ENCODE data around the gene PWP2.

Gene PWP2

DNA sequence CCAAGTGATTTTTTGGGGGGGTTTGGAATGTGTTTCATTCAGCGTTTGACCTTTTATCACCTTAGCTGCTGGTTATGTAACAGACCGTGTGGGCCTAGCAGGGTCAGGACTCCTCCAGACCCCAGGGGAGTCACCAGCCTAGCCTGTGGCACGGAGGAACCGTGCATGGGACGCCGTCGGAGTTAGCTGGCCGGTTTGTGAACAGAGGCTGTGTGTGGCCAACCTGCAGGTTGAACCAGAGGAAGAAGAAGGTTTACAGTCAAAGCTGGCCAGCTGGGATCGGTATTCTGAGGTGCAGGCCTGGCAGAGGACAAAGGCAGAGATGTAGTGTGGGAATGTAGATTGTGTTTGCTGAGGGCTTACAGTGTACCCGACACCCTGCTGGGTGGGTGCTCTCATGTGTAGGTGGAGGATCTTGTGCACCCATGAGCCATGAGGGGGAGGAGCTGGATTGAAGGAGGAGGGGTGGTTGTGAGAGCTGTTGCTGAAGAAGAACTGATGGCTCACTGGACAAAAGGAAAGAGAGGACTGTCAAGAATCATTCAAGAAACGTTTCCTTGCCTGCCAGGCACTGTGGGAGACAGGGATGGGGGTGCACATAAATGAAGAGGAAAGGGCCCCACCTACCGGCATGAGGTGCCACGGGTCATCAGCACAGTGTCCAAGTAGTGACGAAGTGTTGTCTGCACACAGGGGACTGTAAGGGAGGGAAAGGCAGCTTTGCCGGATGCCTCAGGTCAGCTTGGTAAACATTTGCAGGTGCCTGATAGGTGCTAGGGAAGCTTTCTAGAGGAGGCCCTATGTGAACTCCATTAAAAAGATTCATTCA, 40.0 kb upstream of the PWP2 start:
- Histone ChIP-seq H3K27ac (ENCODE audit: low read depth in 2 of 2, low read length in 2 of 2) (no peak overlapping the region), H3K4me3 (ENCODE audit: low read length in 2 of 2) (no peak overlapping the region), H3K9me3 (ENCODE audit: control insufficient read depth in 2 of 2, low read length in 2 of 2) (no peaks in the 10 kb centered on the region), H3K36me3 (ENCODE audit: control insufficient read depth in 2 of 2, insufficient read depth in 2 of 2, low read length in 2 of 2) (peaks cover 35 to 53% of the 10 kb centered on the region in 2 donors), H3K4me1 (ENCODE audit: control insufficient read depth in 2 of 2, insufficient read depth in 2 of 2, low read length in 2 of 2) (peaks cover 0 to 5% of the 10 kb centered on the region in 2 donors), H3K9ac (ENCODE audit: low read depth in 1 of 2, low read length in 2 of 2) (no peak overlapping the region), H3K27me3 (ENCODE audit: control insufficient read depth in 2 of 2, insufficient read depth in 2 of 2, low read length in 2 of 2) (no peaks in the 10 kb centered on the region)

DNA sequence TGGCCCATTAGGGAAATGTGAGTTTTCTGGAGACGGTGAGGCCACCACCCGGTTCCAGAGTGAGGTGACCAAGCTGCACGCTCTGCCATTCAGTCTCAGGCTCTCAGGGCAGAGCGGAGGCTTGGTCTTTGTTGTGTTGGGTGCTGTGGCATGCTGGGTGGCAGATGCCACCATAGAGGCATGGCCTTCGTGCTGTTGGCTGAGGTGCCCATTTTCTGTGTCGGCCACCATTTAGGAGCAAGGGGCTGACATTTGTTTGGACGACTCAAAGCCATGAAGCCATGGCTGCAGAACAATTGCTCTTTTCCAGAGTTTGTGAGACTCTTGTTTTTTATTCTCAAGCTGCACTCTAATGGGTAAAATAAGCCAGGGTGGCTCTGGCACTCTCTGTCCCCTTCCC, 36.8 kb upstream of the PWP2 start:
- Histone ChIP-seq H3K9me3 (ENCODE audit: control insufficient read depth in 2 of 2, low read length in 2 of 2) (no peaks in the 10 kb centered on the region), H3K4me3 (ENCODE audit: low read length in 2 of 2) (no peak overlapping the region), H3K9ac (ENCODE audit: low read depth in 1 of 2, low read length in 2 of 2) (no peak overlapping the region), H3K27ac (ENCODE audit: low read depth in 2 of 2, low read length in 2 of 2) (no peak overlapping the region), H3K36me3 (ENCODE audit: control insufficient read depth in 2 of 2, insufficient read depth in 2 of 2, low read length in 2 of 2) (peaks cover 36 to 37% of the 10 kb centered on the region in 2 donors), H3K4me1 (ENCODE audit: control insufficient read depth in 2 of 2, insufficient read depth in 2 of 2, low read length in 2 of 2) (peaks cover 0 to 5% of the 10 kb centered on the region in 2 donors), H3K27me3 (ENCODE audit: control insufficient read depth in 2 of 2, insufficient read depth in 2 of 2, low read length in 2 of 2) (no peaks in the 10 kb centered on the region)

DNA sequence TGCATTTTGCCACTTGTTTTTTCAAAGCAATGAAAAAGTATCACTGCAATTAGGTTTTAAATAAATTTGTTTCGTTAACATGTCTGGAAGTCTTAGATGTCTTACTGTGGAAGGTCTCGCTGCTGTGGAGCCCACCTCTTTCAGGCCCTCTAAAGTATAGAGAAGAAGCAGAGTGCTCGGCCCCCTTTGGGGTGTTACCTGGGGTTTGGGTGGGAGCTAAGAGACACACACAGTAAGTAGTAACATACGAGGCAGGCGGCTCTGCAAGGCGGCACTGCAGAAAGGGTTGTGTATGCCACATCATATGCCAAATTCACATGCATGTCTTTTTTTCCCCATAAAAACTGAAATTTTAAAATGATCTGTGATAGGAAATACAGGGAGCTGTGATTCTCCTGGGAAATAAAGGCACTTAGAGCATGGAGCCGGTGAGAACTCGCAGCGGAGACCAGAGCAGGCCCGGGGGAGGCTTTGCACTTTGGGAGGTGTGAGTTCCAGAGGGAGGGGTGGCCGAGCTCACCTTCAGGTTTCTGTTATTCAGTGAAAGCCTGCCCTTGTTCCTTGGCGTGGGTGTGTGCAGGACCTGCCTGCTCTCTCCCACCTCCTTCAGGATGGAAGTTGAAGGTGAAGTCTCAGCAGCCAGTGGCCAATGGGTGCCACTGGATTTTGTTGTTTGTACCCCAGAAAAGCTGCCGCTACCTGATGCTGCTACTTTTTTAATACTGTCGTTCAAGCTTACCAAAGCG, 35.7 kb upstream of the PWP2 start:
- H3K4me1 ChIP-seq (ENCODE audit: control insufficient read depth in 2 of 2, insufficient read depth in 2 of 2, low read length in 2 of 2) = no peaks in the 10 kb centered on the region
- H3K27ac ChIP-seq (ENCODE audit: low read depth in 2 of 2, low read length in 2 of 2) = no peak overlapping the region
- no peaks in the 10 kb centered on the region for H3K9me3 ChIP-seq (ENCODE audit: control insufficient read depth in 2 of 2, low read length in 2 of 2)
- H3K9ac ChIP-seq (ENCODE audit: low read depth in 1 of 2, low read length in 2 of 2) = no peak overlapping the region
- H3K36me3 ChIP-seq (ENCODE audit: control insufficient read depth in 2 of 2, insufficient read depth in 2 of 2, low read length in 2 of 2) = peaks cover 33 to 34% of the 10 kb centered on the region in 2 donors
- H3K4me3 ChIP-seq (ENCODE audit: low read length in 2 of 2) = no peak overlapping the region
- H3K27me3 ChIP-seq (ENCODE audit: control insufficient read depth in 2 of 2, insufficient read depth in 2 of 2, low read length in 2 of 2) = no peaks in the 10 kb centered on the region

DNA sequence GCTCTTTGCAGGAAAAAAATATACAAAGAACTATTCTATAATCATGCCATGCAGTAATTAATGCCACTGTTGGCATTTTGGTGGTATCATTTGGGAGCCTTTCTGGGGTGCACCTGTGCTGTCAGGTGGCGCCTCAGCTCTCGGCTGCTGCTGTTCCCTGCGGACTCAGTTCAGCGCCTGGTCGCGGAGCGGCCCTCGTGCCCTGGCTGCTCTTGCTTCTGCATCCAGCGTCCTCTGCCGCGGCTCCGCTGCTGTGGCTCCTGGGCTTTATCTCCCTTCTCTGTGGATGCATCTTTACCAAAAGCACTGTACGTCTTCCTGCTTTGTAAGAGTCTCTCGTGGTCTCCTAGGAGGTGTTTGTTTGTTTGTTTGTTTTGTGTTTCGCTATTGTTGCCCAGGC, 35.1 kb upstream of the PWP2 start:
- H3K27me3 ChIP-seq (ENCODE audit: control insufficient read depth in 2 of 2, insufficient read depth in 2 of 2, low read length in 2 of 2) = no peaks in the 10 kb centered on the region
- no peak overlapping the region for H3K27ac ChIP-seq (ENCODE audit: low read depth in 2 of 2, low read length in 2 of 2)
- no peaks in the 10 kb centered on the region for H3K9me3 ChIP-seq (ENCODE audit: control insufficient read depth in 2 of 2, low read length in 2 of 2)
- H3K4me3 ChIP-seq (ENCODE audit: low read length in 2 of 2) = no peak overlapping the region
- H3K9ac ChIP-seq (ENCODE audit: low read depth in 1 of 2, low read length in 2 of 2) = no peak overlapping the region
- H3K4me1 ChIP-seq (ENCODE audit: control insufficient read depth in 2 of 2, insufficient read depth in 2 of 2, low read length in 2 of 2) = no peaks in the 10 kb centered on the region
- H3K36me3 ChIP-seq (ENCODE audit: control insufficient read depth in 2 of 2, insufficient read depth in 2 of 2, low read length in 2 of 2) = peaks cover 33% of the 10 kb centered on the region in 2 donors

DNA sequence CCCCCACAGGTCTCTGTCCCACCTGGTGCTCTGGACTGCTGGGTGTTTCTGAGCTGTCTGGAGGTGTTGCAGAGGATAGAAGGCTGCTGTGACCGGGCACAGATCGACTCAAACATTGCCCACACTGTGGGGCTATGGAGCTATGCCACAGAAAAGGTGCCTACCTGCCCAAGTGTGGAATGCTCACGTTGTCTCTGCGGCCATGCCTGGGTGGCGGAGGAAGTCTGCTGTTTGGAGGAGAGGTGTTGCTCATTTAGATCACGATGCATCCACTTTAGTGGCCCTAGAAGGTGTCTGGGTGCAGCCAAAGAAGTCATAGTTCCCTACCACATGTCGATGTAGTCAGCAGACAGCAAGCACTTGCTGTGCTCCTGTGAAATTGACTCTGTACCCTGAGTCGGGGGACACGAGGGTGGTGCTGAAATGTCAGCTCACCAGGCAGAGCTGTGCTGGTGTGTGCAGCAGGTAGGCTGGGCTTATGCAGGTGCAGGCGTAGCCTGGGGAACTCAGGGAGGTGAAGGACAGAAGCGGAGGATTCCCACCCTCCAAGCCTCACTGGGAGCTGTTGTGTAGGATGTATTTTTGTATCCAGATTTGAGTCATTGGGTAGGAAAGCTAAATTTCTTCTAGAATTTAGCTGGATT, 32.8 kb upstream of the PWP2 start:
- Histone ChIP-seq H3K9ac (ENCODE audit: low read depth in 1 of 2, low read length in 2 of 2) (no peak overlapping the region), H3K9me3 (ENCODE audit: control insufficient read depth in 2 of 2, low read length in 2 of 2) (no peaks in the 10 kb centered on the region), H3K4me1 (ENCODE audit: control insufficient read depth in 2 of 2, insufficient read depth in 2 of 2, low read length in 2 of 2) (no peaks in the 10 kb centered on the region), H3K27ac (ENCODE audit: low read depth in 2 of 2, low read length in 2 of 2) (no peak overlapping the region), H3K36me3 (ENCODE audit: control insufficient read depth in 2 of 2, insufficient read depth in 2 of 2, low read length in 2 of 2) (peaks cover 40 to 44% of the 10 kb centered on the region in 2 donors), H3K27me3 (ENCODE audit: control insufficient read depth in 2 of 2, insufficient read depth in 2 of 2, low read length in 2 of 2) (no peaks in the 10 kb centered on the region), H3K4me3 (ENCODE audit: low read length in 2 of 2) (no peak overlapping the region)

DNA sequence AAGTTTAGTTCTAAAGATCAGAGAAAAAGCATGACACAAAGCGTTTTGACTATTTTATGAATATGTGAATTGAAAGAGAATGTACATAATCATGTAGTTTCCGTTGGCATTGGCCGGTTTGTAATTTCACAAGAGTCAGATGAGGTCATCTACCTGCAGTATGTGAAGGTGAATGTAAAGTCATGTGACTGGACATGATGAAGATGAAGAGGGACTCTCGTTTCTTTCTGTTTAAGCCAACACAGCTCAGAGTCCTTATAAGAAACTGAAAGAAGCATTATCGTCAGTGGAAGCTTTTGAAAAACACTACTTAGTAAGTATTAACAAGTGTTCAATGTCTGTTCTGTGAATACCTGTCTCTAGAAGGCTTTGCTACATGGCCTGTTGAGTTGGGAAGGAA, 30.9 kb upstream of the PWP2 start:
- no peak overlapping the region for H3K4me3 ChIP-seq (ENCODE audit: low read length in 2 of 2)
- peaks cover 47 to 51% of the 10 kb centered on the region in 2 donors for H3K36me3 ChIP-seq (ENCODE audit: control insufficient read depth in 2 of 2, insufficient read depth in 2 of 2, low read length in 2 of 2)
- H3K4me1 ChIP-seq (ENCODE audit: control insufficient read depth in 2 of 2, insufficient read depth in 2 of 2, low read length in 2 of 2) = no peaks in the 10 kb centered on the region
- no peaks in the 10 kb centered on the region for H3K27me3 ChIP-seq (ENCODE audit: control insufficient read depth in 2 of 2, insufficient read depth in 2 of 2, low read length in 2 of 2)
- H3K9ac ChIP-seq (ENCODE audit: low read depth in 1 of 2, low read length in 2 of 2) = no peak overlapping the region
- no peaks in the 10 kb centered on the region for H3K9me3 ChIP-seq (ENCODE audit: control insufficient read depth in 2 of 2, low read length in 2 of 2)
- H3K27ac ChIP-seq (ENCODE audit: low read depth in 2 of 2, low read length in 2 of 2) = no peak overlapping the region

DNA sequence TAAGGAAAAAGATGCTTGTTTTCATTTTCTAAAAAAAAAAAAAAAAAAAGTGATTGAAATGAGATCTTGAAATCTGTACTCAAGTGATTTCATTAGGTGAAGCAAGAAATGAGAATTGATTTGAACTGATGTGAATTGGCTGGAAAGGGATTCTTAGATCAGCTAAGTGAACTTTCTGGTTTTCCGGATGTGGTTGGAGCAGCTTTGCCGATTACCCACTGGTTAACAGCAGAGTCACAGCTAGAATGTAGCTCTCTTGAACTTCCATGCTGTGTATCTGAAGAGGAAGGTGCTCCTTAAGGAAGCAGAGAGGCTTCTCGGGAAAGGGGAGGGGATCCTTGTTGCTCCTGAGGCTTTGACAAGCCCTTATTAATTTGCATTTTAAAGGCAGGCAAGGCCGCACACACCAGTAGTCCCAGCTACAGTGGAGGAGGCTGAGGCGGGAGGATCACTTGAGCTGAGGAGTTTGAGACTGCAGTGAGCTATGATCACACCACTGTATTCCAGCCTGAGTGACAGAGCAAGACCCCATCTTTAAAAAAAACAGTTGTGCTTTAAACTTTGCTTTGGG, 28.7 kb upstream of the PWP2 start:
- no peaks in the 10 kb centered on the region for H3K9me3 ChIP-seq (ENCODE audit: control insufficient read depth in 2 of 2, low read length in 2 of 2)
- peaks cover 61 to 64% of the 10 kb centered on the region in 2 donors for H3K36me3 ChIP-seq (ENCODE audit: control insufficient read depth in 2 of 2, insufficient read depth in 2 of 2, low read length in 2 of 2)
- peaks cover 0 to 4% of the 10 kb centered on the region in 2 donors for H3K4me1 ChIP-seq (ENCODE audit: control insufficient read depth in 2 of 2, insufficient read depth in 2 of 2, low read length in 2 of 2)
- no peak overlapping the region for H3K4me3 ChIP-seq (ENCODE audit: low read length in 2 of 2)
- no peaks in the 10 kb centered on the region for H3K27me3 ChIP-seq (ENCODE audit: control insufficient read depth in 2 of 2, insufficient read depth in 2 of 2, low read length in 2 of 2)
- H3K27ac ChIP-seq (ENCODE audit: low read depth in 2 of 2, low read length in 2 of 2) = no peak overlapping the region
- H3K9ac ChIP-seq (ENCODE audit: low read depth in 1 of 2, low read length in 2 of 2) = no peak overlapping the region

DNA sequence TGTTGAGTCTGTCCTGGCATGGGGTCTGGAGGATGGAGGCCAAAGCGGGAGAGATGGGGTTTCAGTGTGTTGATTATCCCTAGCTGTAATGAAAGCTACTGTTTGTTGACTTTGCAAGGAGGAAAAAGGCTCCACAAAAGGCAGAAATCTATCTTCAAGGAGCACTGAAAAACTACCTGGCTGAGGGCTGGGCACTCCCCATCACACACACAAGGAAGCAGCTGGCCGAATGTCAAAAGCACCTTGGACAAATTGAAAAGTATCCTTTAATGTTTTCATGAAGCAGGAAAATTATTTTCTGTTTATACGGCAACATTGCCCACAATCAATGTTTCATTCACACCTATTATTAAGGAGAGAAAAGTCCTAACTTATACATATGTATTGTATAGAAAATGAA, 27.8 kb upstream of the PWP2 start:
- Histone ChIP-seq H3K27me3 (ENCODE audit: control insufficient read depth in 2 of 2, insufficient read depth in 2 of 2, low read length in 2 of 2) (no peaks in the 10 kb centered on the region), H3K27ac (ENCODE audit: low read depth in 2 of 2, low read length in 2 of 2) (no peak overlapping the region), H3K9ac (ENCODE audit: low read depth in 1 of 2, low read length in 2 of 2) (no peak overlapping the region), H3K4me1 (ENCODE audit: control insufficient read depth in 2 of 2, insufficient read depth in 2 of 2, low read length in 2 of 2) (peaks cover 0 to 4% of the 10 kb centered on the region in 2 donors), H3K4me3 (ENCODE audit: low read length in 2 of 2) (no peak overlapping the region), H3K9me3 (ENCODE audit: control insufficient read depth in 2 of 2, low read length in 2 of 2) (no peaks in the 10 kb centered on the region), H3K36me3 (ENCODE audit: control insufficient read depth in 2 of 2, insufficient read depth in 2 of 2, low read length in 2 of 2) (peaks cover 63 to 68% of the 10 kb centered on the region in 2 donors)

DNA sequence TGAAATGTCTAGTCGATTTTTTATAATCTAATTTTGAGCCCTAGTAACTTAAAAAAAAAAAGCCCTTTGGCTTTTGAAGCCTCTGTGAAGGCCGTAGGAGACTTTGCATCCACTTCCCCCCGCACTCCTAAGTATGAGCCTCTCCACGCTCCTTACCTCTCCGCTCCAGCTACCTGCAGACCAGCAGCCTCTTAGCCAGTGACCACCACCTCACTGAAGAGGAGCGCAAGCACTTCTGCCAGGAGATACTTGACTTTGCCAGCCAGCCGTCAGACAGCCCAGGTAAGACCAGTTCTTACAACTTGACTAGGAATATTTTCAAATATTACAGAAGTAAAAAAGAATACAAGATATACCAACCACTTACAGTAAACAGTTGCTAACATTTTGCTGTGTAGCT, 27.4 kb upstream of the PWP2 start:
- H3K36me3 ChIP-seq (ENCODE audit: control insufficient read depth in 2 of 2, insufficient read depth in 2 of 2, low read length in 2 of 2) = peaks cover 64 to 68% of the 10 kb centered on the region in 2 donors
- no peak overlapping the region for H3K9ac ChIP-seq (ENCODE audit: low read depth in 1 of 2, low read length in 2 of 2)

More for the DNA sequence above, 27.4 kb upstream of the PWP2 start:
- peaks cover 0 to 4% of the 10 kb centered on the region in 2 donors for H3K4me1 ChIP-seq (ENCODE audit: control insufficient read depth in 2 of 2, insufficient read depth in 2 of 2, low read length in 2 of 2)
- H3K27ac ChIP-seq (ENCODE audit: low read depth in 2 of 2, low read length in 2 of 2) = no peak overlapping the region
- H3K27me3 ChIP-seq (ENCODE audit: control insufficient read depth in 2 of 2, insufficient read depth in 2 of 2, low read length in 2 of 2) = no peaks in the 10 kb centered on the region
- no peaks in the 10 kb centered on the region for H3K9me3 ChIP-seq (ENCODE audit: control insufficient read depth in 2 of 2, low read length in 2 of 2)
- H3K4me3 ChIP-seq (ENCODE audit: low read length in 2 of 2) = no peak overlapping the region

All from mucosa of rectum (tissue), 2 donors.